Astrocyte (in vitro differentiated cells and primary cell): ENCODE results near the gene SUPT20HL2. TPM values are rescaled to one million over a fixed set of nuclear protein-coding genes. Genes with fewer than 3 reads are reported as not detected.
A peak's percentile ranks its signal among the peaks of the same experiment; 100 is the strongest.

Source experiments
- DNase-seq: peaks from one replicate; pipeline ENCODE4 v3.0.0-alpha.2; 2010; ENCODE audit warnings: low read depth
- FAIRE-seq: peaks from 2 replicates; lab custom pipeline; 2011; peaks lifted over from hg19 to GRCh38; lab: Jason Lieb, UNC
- H2AFZ ChIP-seq: 2 replicates; pipeline ENCODE4 v1.6.0; 2012; ENCODE audit warnings: low read depth, low read length, inconsistent platforms
- H3K27ac ChIP-seq: 2 replicates; pipeline ENCODE4 v1.5.1; 2011; ENCODE audit warnings: low read depth, low read length, inconsistent platforms
- H3K27me3 ChIP-seq: 2 replicates; pipeline ENCODE4 v1.6.0; 2011; ENCODE audit warnings: low read length, inconsistent platforms; ENCODE audit not compliant: insufficient read depth
- H3K36me3 ChIP-seq: 2 replicates; pipeline ENCODE4 v1.5.1; 2011; ENCODE audit warnings: low read length, inconsistent platforms; ENCODE audit not compliant: insufficient read depth
- H3K4me1 ChIP-seq: 2 replicates; pipeline ENCODE4 v1.5.1; 2011; ENCODE audit warnings: low read length, inconsistent platforms; ENCODE audit not compliant: insufficient read depth
- H3K4me2 ChIP-seq: 2 replicates; pipeline ENCODE4 v1.6.0; 2012; ENCODE audit warnings: low read length, inconsistent platforms
- H3K4me3 ChIP-seq: 2 replicates; pipeline ENCODE4 v1.5.1; 2011; ENCODE audit warnings: low read depth, mild to moderate bottlenecking, low read length, inconsistent platforms; ENCODE audit not compliant: insufficient read depth
- H3K79me2 ChIP-seq: 2 replicates; pipeline ENCODE4 v1.6.0; 2012; ENCODE audit warnings: mild to moderate bottlenecking, low read length, inconsistent platforms; ENCODE audit not compliant: insufficient read depth
- H3K9ac ChIP-seq: 2 replicates; pipeline ENCODE4 v1.6.0; 2012; ENCODE audit warnings: mild to moderate bottlenecking, low read length, inconsistent platforms
- H3K9me3 ChIP-seq: 2 replicates; pipeline ENCODE4 v1.5.1; 2012; ENCODE audit warnings: low read depth, mild to moderate bottlenecking, low read length, inconsistent platforms; ENCODE audit not compliant: insufficient read depth
- H4K20me1 ChIP-seq: 2 replicates; pipeline ENCODE4 v1.6.0; 2012; ENCODE audit warnings: low read length, inconsistent platforms; ENCODE audit not compliant: insufficient read depth
- H3K27ac Mint-ChIP-seq: one replicate; pipeline ENCODE4 v1.8.0; 2021; ENCODE audit warnings: mild to moderate bottlenecking, mixed read lengths; ENCODE audit not compliant: unreplicated experiment
- H3K27me3 Mint-ChIP-seq: one replicate; pipeline ENCODE4 v1.8.0; 2021; ENCODE audit warnings: low read depth, mixed read lengths; ENCODE audit not compliant: unreplicated experiment
- H3K36me3 Mint-ChIP-seq: one replicate; pipeline ENCODE4 v1.8.0; 2021; ENCODE audit warnings: low read depth, mixed read lengths; ENCODE audit not compliant: unreplicated experiment
- H3K4me1 Mint-ChIP-seq: one replicate; pipeline ENCODE4 v1.8.0; 2021; ENCODE audit warnings: low read depth, mixed read lengths; ENCODE audit not compliant: unreplicated experiment
- H3K4me3 Mint-ChIP-seq: one replicate; pipeline ENCODE4 v1.8.0; 2021; ENCODE audit warnings: mild to moderate bottlenecking, moderate library complexity, mixed read lengths; ENCODE audit not compliant: unreplicated experiment
- H3K9me3 Mint-ChIP-seq: one replicate; pipeline ENCODE4 v1.8.0; 2021; ENCODE audit warnings: mild to moderate bottlenecking, mixed read lengths; ENCODE audit not compliant: unreplicated experiment
- CTCF ChIP-seq: IDR thresholded peaks from 2 replicates; pipeline ENCODE4 v1.5.1; 2011; ENCODE audit warnings: low read depth, mild to moderate bottlenecking, inconsistent platforms, low read length, moderate library complexity; ENCODE audit not compliant: insufficient read depth
- EZH2 ChIP-seq: IDR thresholded peaks from 2 replicates; pipeline ENCODE4 v1.6.1; 2012; ENCODE audit warnings: mild to moderate bottlenecking, low read length, inconsistent platforms; ENCODE audit not compliant: insufficient read depth
- total RNA-seq: library from RNA; stranded (reverse); gene quantifications from 2 replicates; pipeline ENCODE4 v1.2.1, GENCODE V29; 2021

The SUPT20HL2 gene
- total RNA-seq, 1 donor from 2014 or later: not detected

GRCh38 chrX:24347881-24348280 is 34.0 kb upstream of the SUPT20HL2 start:
- H3K4me1 Mint-ChIP-seq: no peaks in the 10 kb centered on the region
- H3K9me3 ChIP-seq: no peaks in the 10 kb centered on the region
- H3K27ac Mint-ChIP-seq: no peak overlapping the region
- peak; percentile 49 for FAIRE-seq
- no peak overlapping the region for H3K4me2 ChIP-seq
- H3K9me3 Mint-ChIP-seq: no peaks in the 10 kb centered on the region
- H3K4me3 ChIP-seq: no peak overlapping the region
- H4K20me1 ChIP-seq: no peaks in the 10 kb centered on the region
- no peak overlapping the region for H2AFZ ChIP-seq
- no peaks in the 10 kb centered on the region for H3K79me2 ChIP-seq
- no peak overlapping the region for H3K9ac ChIP-seq
- no peaks in the 10 kb centered on the region for H3K27me3 ChIP-seq
- no peak overlapping the region for H3K4me3 Mint-ChIP-seq
- H3K4me1 ChIP-seq: no peaks in the 10 kb centered on the region
- no peaks in the 10 kb centered on the region for H3K27me3 Mint-ChIP-seq
- no peak for DNase-seq
- TF ChIP-seq EZH2 (no peak), CTCF (no peak)
- no peak overlapping the region for H3K27ac ChIP-seq
- no peaks in the 10 kb centered on the region for H3K36me3 Mint-ChIP-seq
- no peaks in the 10 kb centered on the region for H3K36me3 ChIP-seq

GRCh38 chrX:24343719-24344118 is 29.9 kb upstream of the SUPT20HL2 start:
- Mint-ChIP-seq H3K4me3 (no peak overlapping the region), H3K27me3 (no peaks in the 10 kb centered on the region), H3K4me1 (peaks cover 8% of the 10 kb centered on the region), H3K36me3 (no peaks in the 10 kb centered on the region), H3K27ac (no peak overlapping the region), H3K9me3 (no peaks in the 10 kb centered on the region)
- H4K20me1 ChIP-seq: no peaks in the 10 kb centered on the region
- H3K9ac ChIP-seq: no peak overlapping the region
- no peaks in the 10 kb centered on the region for H3K27me3 ChIP-seq
- H3K4me2 ChIP-seq: no peak overlapping the region
- FAIRE-seq: peak; percentile 65
- DNase-seq: no peak
- H3K4me3 ChIP-seq: no peak overlapping the region
- H2AFZ ChIP-seq: no peak overlapping the region
- TF ChIP-seq EZH2 (no peak), CTCF (no peak)
- no peaks in the 10 kb centered on the region for H3K9me3 ChIP-seq
- no peak overlapping the region for H3K27ac ChIP-seq
- peaks cover 4% of the 10 kb centered on the region for H3K4me1 ChIP-seq
- H3K36me3 ChIP-seq: no peaks in the 10 kb centered on the region
- no peaks in the 10 kb centered on the region for H3K79me2 ChIP-seq

GRCh38 chrX:24341795-24342194 is 27.9 kb upstream of the SUPT20HL2 start:
- H3K4me3 ChIP-seq: no peak overlapping the region
- H3K9me3 Mint-ChIP-seq: no peaks in the 10 kb centered on the region
- no peaks in the 10 kb centered on the region for H3K36me3 ChIP-seq
- no peak overlapping the region for H3K27ac Mint-ChIP-seq
- H3K27me3 Mint-ChIP-seq: no peaks in the 10 kb centered on the region
- H3K79me2 ChIP-seq: no peaks in the 10 kb centered on the region
- no peaks in the 10 kb centered on the region for H3K9me3 ChIP-seq
- H3K4me2 ChIP-seq: peak overlapping the region; percentile 46
- H3K27me3 ChIP-seq: no peaks in the 10 kb centered on the region
- TF ChIP-seq EZH2: no peak
- TF ChIP-seq CTCF: no peak
- DNase-seq (peak; percentile 88), FAIRE-seq (peak; percentile 100)
- H3K27ac ChIP-seq: peak overlapping the region; percentile 50
- no peaks in the 10 kb centered on the region for H3K36me3 Mint-ChIP-seq
- H3K4me1 Mint-ChIP-seq: peaks cover 8% of the 10 kb centered on the region
- no peak overlapping the region for H2AFZ ChIP-seq
- H3K4me1 ChIP-seq: peaks cover 4% of the 10 kb centered on the region
- H3K4me3 Mint-ChIP-seq: no peak overlapping the region
- no peaks in the 10 kb centered on the region for H4K20me1 ChIP-seq
- no peak overlapping the region for H3K9ac ChIP-seq
